AG20443 (cell line): ENCODE results near the gene STEAP1B.

Experiments
- DNase-seq: peaks from one replicate; pipeline ENCODE4 v3.0.0; 2012; ENCODE audit warnings: low spot score, mixed read lengths

The STEAP1B gene

DNA sequence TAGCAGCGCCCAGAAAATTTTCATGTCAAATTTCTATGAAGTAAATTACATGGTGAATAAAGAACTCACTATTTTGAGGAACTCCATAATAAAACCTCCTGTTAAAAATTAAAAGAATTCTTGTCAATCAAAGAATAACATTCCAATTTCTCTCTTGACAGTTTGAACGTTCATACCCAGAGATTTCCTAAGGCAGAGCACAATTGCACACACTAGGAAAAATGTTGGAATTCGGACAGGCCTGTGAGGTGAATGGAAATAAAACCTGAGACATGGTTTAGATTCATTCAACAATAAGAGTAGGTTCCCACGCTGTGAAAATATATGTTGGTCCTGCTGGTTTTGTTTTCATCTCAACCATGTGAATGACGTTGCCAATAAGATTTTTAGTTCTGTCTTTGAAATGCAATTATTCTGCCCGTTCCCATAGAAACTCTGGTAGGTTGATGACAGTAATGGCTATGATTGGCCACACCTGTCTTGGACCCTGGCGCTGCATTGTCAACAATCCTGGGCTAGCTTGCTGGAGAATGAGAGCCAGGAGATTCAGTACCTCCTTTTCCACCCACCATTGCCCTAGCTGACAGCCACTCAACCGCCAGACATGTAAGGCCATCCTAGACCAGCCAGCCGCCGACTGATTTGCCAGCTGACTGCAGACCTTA lies 99.7 kb downstream of the STEAP1B start:
- DNase-seq: no peak

DNA sequence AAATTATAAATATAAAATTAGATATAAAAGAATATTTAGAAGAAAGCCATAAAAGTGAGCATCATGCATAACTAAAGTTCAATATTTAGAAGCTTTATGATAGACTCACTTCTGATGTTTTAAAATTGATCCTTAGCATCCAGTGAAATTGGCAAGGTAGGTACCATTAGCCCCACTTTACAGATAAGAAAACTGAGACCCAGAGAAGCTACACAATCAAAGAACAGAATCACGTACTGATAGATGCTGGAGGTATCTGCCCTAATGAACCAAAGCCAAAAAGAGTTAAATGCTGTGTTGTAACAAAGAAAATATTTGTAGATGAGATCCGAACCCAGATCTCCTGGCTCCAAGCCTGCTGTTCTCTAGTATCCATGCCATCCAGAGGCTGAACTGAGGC lies 100.4 kb downstream of the STEAP1B start:
- DNase-seq: no peak

DNA sequence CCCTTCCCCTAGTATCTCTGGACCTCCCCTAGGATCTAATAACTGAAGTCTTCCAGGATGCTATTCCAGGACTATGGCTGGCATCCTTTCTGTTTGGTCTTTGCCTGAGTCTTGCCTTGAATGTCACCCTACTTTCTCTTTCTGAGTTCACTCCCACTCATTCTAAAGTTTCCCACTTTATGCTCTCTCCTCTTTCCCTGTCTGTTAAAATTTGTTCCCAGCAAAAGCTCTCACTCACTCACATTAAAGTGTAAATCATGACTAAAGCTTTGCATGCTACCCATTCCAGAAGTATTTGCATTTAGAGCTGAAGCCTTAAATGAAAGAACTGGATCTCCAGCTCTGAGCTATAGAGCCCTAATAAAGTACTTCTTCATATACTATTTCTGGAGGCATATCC lies 100.9 kb downstream of the STEAP1B start:
- DNase-seq: no peak

DNA sequence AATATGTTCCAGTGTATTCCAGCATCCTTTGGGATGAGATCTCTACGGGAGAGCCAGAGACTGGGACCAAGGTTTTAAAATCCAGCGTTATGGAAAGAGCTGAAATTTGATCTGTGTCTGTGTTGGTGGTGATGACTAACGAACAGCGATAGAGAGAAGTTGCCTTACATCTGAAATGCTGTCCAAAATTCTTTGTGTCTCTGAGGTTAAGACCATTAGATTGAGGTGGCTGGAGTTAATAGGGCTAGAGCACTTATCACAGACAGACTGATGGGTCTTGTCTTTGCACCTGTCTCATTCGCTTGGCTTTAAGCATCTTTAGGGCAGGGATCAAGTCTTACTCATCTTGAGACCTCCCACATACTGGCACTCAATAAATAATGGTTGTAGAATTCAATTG lies 102.0 kb downstream of the STEAP1B start:
- DNase-seq: peak; percentile 17

DNA sequence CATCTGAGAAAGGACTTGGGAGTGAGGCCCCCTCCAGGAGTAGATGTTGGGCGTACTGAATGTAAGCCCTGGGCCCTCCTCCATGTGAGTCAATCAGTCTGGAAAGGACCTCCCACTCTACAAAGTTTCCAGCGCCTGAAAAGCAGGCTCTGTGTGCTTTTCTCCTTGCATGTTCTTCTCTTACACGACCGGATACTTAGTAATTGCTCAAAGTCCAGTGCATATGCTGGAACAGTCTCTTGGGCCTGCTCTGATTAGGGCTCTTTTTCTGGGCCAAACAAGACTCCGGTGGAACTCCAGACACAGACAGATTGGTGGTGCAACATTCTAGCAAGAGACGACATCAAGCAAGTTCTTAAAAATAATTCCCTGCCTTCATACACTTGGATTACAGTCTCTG lies 104.8 kb downstream of the STEAP1B start:
- DNase-seq: no peak

DNA sequence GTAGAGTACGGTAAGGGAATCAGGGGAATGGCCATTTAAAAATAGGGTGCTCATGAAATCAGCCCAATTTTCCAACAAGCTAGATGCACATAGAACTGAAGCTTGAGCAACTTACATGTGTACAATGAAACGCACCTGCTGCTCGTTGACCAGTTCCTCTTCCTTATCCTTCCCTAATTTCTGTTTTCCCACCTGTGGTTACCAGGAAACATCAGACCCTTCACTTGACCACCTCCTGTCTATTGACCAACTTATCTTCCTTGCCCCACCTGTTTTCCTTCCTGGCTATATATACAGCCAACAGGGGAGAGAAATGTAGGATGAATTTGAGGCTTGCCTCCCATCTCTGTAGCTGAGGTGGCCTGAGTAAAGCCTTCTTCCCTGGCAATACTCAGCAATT lies 105.2 kb downstream of the STEAP1B start:
- DNase-seq: no peak

DNA sequence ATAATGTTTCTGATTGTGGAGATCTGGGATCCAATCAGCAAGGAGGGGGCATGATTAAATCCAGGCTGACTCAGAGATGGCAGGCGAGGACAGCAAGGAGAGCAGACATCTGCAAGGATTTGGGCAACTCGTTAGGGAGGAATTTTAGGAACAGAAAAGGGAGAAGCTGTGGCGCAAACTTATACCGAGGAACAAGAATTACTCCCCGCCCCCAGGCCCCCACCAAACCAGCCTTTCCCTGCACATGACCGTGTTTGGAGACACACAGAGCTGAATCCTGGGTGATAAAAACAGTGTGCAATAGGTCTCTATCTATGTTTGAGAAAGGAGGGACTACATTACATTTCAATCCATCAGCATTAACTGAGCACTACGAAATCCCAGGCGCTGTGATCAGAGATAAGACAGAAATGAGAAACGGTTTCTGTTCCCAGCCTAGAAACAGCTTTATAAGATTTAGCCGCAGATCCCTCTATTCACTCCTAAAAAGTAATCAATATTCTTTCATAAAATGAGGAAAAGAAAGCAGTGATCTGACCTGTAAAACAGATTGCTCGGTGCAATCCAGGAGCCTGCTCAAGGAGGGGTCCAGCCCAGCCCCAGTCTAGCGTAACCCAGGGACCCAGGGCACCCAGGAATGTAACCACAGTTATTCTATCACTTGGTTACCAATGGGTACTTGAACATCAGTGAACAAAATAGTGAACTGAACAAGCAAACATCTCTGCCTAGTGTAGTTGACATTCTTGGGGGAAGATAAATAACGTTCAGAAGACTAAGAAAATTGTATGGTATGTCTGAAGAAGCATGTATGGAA lies 105.9 kb downstream of the STEAP1B start:
- peak; percentile 71 for DNase-seq

DNA sequence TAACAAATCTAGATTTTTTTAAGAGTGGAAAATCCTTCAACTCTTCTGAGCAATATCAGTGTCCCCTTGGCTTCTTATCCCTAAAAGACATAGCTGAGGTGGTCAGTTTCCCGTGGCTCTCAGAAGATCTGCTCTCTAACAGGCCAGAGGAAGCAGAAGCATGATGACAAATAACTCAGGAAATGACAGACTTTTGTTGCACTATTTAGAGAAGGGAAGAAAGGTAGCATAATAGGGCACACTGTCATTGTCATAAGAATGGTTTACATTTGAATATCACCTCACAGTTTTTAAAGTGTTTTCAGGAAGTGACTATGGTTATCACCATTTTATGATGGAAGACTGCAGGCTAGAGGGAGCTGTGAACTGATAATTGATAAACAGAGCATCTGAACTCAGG lies 109.5 kb downstream of the STEAP1B start:
- DNase-seq: no peak

DNA sequence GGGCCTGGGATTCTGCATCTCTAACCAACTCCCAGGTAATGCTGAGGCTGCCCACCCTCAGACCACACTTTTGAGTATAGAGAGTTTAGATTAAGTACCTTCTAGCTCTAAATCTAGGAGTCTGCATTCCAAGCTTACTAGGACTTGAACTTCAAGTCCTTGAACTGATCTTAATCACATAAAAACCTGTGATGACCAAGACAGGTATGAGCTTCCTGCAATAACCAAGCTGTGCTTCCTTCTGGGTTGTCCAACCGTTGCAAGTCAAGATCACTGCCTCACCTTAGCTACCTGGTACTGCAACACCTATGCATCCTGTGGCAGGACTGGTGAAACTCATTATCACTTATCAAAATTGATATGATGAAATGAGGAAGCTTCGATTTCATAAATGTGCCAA lies 110.1 kb downstream of the STEAP1B start:
- DNase-seq: no peak

DNA sequence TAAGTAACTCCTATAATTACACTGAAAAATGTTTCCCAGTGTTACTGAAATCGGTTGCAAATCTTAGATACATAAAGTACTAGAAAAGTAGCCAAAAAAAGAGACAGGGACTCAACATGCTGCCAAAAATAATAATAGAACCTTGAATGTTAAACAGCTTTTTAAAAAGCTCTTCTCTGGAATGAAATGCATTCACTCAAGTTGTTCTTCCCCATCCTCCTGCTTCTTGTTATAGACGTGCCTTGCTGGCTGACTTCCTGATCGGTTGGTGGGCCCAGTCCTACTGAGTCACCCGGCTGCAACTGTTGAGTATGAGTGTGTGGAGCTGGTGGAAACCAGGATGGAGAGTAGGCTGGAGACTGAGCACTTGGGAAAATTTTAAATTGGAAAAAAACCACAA lies 112.4 kb downstream of the STEAP1B start:
- peak; percentile 70 for DNase-seq

DNA sequence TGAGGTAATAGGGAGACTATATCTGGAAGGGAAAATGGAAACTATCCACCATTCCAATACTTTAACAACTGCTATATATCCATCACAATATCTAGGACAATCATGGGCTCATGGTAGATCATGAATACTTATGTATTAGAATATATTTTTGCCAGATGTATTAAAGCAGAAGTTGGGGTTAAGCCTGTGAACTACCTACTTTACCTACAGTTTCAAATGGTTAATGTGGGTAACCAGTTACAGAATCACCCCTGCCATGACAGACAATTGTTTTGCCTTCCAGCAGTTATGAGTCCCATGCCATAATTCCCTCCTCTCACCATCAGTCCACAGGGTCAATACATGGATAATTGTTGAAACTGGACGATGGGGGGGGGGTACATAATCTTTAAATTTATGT lies 113.1 kb downstream of the STEAP1B start:
- no peak for DNase-seq

DNA sequence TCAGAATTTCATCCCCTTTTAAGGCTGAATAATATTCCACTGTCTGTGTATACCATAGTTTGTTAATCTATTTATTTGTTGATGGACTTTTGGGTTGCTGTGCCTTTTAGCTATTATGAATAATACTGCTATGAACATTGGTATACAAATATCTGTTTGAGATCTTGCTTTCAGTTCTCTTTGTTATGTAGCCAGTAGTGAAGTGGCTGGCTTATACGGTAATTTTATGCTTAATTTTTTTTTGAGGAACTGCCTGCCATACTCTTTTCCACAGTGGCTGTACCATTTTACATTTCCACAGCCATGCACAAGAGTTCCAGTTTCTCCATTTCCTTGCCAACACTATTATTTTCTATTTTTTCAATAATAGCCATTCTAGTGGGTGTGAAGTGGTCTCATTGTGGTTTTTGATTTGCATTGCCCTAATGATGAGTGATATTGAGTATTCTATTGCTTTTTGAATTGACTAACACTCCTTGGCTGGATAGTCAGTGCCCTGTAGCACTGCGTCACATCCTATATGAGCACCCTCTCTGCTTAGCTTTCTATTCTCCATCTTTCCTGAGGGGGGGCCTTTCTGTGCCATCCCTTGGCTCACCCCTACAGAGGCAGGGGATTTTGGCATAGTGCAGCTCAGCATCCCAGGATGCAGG lies 113.7 kb downstream of the STEAP1B start:
- no peak for DNase-seq

DNA sequence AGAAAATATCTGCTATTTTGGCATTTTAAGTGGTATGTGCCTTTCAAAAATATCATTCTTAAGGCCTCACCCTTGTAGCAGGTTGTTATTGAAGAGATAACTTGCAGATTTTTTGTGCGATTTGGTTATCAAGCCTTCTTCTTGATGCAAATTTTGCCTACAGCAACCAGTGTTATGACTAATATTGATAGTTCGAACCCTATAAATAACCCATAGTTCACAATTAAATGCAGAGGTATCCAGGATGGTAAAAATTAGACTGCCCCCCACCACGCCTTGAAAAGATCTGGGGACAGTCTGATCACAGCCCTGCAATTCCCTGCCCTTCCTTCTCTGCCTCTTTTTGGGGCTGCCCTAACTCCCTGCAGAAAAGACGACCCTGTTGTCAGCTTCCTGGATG lies 114.7 kb downstream of the STEAP1B start:
- no peak for DNase-seq

DNA sequence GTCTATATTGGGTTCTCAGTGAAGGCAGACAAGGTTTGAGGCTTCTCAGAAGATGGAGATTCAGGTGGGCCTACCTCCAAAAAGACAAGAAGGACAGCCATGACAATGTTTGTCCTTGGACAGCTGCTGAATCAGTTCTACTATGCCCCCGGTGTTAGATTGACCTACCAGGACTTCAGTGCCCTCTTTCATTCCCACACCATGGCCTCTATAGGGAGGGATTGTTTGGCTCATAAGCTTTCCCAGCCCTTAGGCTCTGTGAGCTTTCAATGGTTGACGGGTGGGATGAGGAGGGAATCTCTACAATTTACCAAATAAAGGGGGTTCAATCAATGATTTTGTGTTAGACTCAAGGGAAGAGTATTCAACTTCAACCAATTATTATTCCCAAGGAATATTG lies 119.7 kb downstream of the STEAP1B start:
- DNase-seq: no peak

DNA sequence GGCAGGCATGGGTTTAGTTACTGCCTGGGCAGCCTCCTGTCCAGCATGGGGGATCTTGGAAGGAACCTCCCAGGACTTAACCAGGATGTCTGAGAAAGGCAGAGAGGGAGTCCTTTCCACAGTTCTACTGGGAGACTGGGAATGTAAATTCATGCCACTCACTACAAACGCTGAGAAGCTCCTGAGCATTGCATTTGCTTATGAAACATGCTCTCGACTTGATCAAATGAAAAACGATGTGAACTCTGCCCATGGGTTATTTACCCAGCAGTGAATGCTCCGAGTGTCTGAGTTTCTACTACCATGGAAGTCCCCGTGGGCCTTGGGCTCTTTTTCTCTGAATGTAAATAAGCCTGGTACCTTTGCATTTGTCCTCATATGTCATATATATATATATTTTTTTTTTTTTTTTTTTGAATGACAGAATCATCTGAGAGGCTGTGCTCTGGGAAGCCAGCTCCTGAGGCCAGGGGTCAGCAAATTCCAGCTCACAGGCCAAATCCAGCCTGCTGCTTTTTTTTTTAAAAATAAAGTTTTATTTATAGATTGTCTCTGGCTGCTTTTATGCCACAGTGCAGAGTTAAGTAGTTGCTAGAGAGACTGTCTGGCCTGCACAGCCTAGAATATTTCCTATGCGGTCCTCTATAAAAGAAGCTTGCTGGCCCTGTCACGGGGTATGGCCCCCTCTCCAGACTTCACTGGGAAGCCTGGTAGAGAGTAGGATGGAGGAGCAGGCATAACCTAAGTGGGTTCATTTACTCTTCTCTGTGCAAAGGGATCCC lies 121.6 kb downstream of the STEAP1B start:
- DNase-seq: no peak

DNA sequence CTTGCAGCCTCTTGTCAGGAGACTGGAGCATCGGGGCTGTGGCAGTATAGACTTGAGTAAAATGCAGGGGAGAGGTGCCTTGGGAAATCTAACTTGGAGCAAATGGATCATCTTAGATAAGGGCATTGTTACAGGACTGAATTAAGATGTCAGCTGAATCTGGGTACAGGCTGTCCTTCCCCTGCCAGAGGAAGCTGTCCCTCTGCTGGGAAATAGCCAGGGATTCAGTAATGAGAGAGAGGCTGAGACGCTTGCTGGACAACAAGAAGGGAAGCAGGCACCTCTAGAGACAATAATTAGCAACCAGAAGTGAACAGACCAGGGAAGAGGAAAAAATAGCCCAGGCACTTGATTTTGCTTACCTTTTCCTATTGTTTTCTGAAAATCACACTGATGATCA lies 122.3 kb downstream of the STEAP1B start:
- no peak for DNase-seq

DNA sequence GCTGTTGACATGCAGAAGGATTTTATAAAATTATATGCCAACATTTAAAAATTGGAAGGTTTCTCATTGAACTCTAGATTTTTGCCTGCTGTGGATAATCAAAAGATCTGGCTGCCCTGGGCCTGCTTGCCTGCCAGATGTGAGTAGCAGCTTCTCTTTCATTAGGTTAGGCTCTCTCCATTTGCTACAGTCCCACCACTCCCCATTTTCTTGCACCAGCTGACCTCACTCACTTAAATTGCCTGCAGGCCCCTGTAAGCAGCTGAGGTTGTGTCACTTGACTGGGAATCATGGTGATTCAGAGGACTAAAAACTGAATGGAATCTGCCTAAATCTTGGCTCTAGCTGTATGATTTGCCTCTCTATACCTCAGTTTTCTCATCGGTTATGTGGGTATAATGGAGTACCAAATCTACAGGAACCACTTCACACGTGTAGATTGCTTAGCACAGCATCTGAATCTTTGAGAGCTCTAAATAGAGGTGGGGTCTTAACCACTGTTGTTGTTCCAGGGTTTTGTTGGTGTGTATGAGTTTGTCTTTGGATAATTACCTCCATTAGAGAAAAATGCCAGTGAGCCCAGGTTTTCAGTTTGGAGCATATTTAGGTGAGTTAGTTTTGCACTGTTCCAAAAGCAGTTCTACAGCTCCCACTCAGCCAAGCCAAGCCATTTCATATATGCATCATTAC lies 124.5 kb downstream of the STEAP1B start:
- peak; percentile 52 for DNase-seq

DNA sequence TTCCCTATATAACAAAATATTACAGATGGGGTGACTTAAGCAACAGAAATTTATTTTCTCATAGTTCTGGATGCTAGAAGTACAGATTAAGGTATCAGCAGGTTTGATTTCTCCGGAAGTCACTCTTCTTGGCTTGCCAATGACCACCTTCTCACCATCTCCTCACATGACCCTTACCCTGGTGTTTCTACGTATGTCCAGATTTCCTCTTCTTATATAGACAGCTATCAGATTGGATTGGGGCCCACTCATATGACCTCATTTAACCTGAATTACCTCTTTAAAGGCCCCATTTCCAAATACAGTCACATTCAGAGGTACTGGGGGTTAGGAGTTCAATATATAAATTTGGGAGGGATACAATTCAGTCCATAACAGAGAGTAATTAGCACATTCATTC lies 126.1 kb downstream of the STEAP1B start:
- no peak for DNase-seq

DNA sequence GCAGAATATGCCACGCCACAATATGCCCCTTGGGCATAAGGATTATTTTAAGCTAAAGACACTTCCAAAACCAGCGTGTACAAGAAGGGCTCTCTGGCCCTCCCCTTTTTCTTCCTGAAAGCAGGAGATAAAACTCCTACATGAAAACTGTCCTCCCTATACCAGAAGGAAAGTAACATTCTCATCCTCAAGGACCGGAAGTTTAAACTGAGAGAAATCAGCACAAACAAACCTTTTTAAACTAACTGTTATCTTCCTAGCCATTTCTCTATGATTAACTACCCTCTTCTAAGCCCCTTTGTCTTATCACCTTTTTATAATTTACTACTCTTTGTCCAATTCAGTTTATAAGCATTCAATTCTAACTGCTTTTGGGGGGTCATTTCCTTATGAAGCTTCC lies 126.6 kb downstream of the STEAP1B start:
- no peak for DNase-seq

DNA sequence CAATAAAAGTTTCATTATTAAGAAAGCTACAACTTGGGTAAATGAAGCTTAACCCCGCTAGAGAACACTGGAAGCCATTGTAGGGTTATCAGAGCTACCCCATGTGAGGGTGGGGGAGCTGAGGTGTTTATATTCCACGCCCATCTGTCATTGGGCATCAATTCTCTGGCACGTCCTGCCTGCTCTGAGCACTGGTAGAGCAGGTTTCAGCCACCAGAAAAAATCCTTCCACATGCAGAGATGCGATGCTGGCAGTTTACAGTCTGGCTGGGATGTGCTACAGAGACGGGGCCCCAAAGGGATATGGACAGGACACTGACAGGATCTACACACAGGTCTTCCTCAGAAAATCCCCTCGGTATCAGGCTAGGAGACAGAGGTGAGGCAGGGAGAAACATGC lies 127.1 kb downstream of the STEAP1B start:
- DNase-seq: no peak

DNA sequence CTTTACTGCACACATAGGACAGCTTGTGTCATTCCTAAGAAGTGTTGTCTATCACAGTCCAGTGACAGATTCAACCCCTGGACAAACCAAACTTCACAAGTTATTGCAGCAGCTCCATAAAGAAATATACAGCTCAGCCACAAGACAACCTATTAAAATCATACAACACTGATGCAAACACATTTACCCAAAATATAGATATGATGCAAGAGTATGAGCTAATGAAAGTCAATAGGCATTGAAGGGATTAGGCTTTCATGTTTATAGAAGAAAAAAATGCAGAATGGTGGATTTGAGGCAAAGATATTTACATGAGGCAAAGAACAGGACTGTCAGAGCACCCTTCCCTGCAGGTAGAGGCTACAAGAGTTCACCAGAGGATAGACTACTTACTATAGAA lies 128.1 kb downstream of the STEAP1B start:
- DNase-seq: no peak
